OCI-LY7 (cell line): Measurements from ENCODE around the gene SLC10A7. TPM values are rescaled to one million over a fixed set of nuclear protein-coding genes. Genes with fewer than 3 reads are reported as not detected.

Experiments
- BruUV-seq: library from RNA; stranded (reverse); fragments of 400-500 nt; replicated peaks from 2 replicates; lab custom pipeline; 2021; lab: Mats Ljungman, UMichigan
- CTCF ChIA-PET: fragments of 300-600 bp; sonication (Branson Sonifier 250); formaldehyde crosslinking; loops from one replicate; lab custom pipeline; 2022; ENCODE audit warnings: antibody characterized with exemption; ENCODE audit not compliant: unreplicated experiment; lab: Charles Lee
- POLR2A ChIA-PET: fragments of 300-600 bp; sonication (Branson Sonifier 250); formaldehyde crosslinking; loops from one replicate; lab custom pipeline; 2022; ENCODE audit warnings: antibody characterized with exemption; lab: Charles Lee
- DNase-seq: peaks from one replicate; pipeline ENCODE4 v3.0.0-alpha.2; 2015; ENCODE audit warnings: low spot score
- H2AFZ ChIP-seq: fragments of 200-600 bp; sonication (generic), shearing (Covaris generic); 2 replicates; pipeline ENCODE4 v1.6.1; 2014; ENCODE audit warnings: mild to moderate bottlenecking, antibody characterized with exemption, low read length, moderate library complexity
- H3K27ac ChIP-seq: fragments of 200-600 bp; sonication (generic); 2 replicates; pipeline ENCODE4 v1.5.1; 2014; ENCODE audit warnings: mixed run types, low read depth, mild to moderate bottlenecking, moderate library complexity, low read length, inconsistent platforms; ENCODE audit not compliant: poor library complexity, severe bottlenecking
- H3K36me3 ChIP-seq: fragments of 200-600 bp; sonication (generic); 2 replicates; pipeline ENCODE4 v1.6.1; 2014; ENCODE audit warnings: mild to moderate bottlenecking, antibody characterized with exemption, low read length, moderate library complexity, mixed read lengths; ENCODE audit not compliant: insufficient read depth
- H3K4me1 ChIP-seq: fragments of 200-600 bp; sonication (generic); 2 replicates; pipeline ENCODE4 v1.5.1; 2014; ENCODE audit warnings: mild to moderate bottlenecking, low read length; ENCODE audit not compliant: insufficient read depth, poor library complexity, severe bottlenecking
- H3K4me2 ChIP-seq: fragments of 200-600 bp; sonication (generic); 2 replicates; pipeline ENCODE4 v1.6.1; 2014; ENCODE audit warnings: mild to moderate bottlenecking, low read length
- H3K4me3 ChIP-seq: fragments of 200-600 bp; sonication (generic); 2 replicates; pipeline ENCODE4 v1.5.1; 2014; ENCODE audit warnings: mild to moderate bottlenecking, low read depth, low read length; ENCODE audit not compliant: poor library complexity, severe bottlenecking
- H3K79me2 ChIP-seq: fragments of 200-600 bp; sonication (generic); 2 replicates; pipeline ENCODE4 v1.6.1; 2016; ENCODE audit warnings: low read depth, mild to moderate bottlenecking, low read length, moderate library complexity, mixed read lengths; ENCODE audit not compliant: insufficient read depth
- H3K9me2 ChIP-seq: fragments of 200-600 bp; sonication (generic); 2 replicates; pipeline ENCODE4 v1.6.1; 2016; ENCODE audit warnings: mild to moderate bottlenecking, low read length, mixed read lengths; ENCODE audit not compliant: insufficient read depth
- H3K9me3 ChIP-seq: fragments of 200-600 bp; sonication (generic); 2 replicates; pipeline ENCODE4 v1.6.1; 2014; ENCODE audit warnings: mild to moderate bottlenecking, mixed run types, low read length, mixed read lengths
- H4K20me1 ChIP-seq: fragments of 200-600 bp; sonication (generic); 2 replicates; pipeline ENCODE4 v1.6.1; 2014; ENCODE audit warnings: mild to moderate bottlenecking, antibody characterized with exemption, low read length, moderate library complexity, mixed read lengths; ENCODE audit not compliant: insufficient read depth
- CTCF ChIP-seq: fragments of 200-600 bp; sonication (generic); conservative IDR thresholded peaks from 2 replicates; pipeline ENCODE4 v1.5.1; 2014; ENCODE audit warnings: mild to moderate bottlenecking, antibody characterized with exemption, low read length, moderate library complexity, mixed read lengths
- EZH2phosphoT487 ChIP-seq: fragments of 200-600 bp; sonication (generic); IDR thresholded peaks from 2 replicates; pipeline ENCODE4 v1.6.1; 2018; ENCODE audit warnings: low read depth, borderline replicate concordance, mild to moderate bottlenecking, mixed run types, antibody characterized with exemption, low read length, moderate library complexity, mixed read lengths
- intact Hi-C: fragments of 100-400 bp; cut with micrococcal nuclease; formaldehyde crosslinking; loops from one replicate; pipeline ENCODE4 v1.10.0; 2022; ENCODE audit not compliant: unreplicated experiment
- total RNA-seq, 2 experiments: library from RNA; depleted of rRNA in 1 of 2; stranded (reverse); fragments of >200 nt in 1 of 2; shearing (Covaris generic) in 1 of 2; gene quantifications; 2 replicates each; pipeline ENCODE4 v1.2.3, GENCODE V29; 2014 to 2022

Gene SLC10A7
- total RNA-seq, 2 experiments from 2014 or later = 16.8 to 18.9 TPM

DNA sequence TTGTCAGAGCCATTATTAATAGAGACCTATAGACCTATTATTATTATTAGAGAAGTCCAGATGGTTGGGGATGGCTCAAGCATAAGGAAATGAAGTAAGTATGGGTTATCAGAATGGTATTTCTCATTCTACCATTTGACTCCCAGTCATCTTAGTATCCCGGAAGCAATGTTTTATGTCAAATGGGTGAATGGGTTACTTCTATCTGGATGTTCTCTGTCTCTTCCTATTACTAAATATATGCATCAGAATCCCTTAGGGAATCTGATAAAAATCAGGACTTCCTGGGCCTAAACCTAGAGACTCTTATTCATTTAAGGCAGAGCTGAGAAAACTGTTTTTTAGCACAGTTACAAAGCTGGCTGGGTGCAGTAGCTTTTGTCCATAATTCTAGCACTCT, 149.9 kb downstream of the SLC10A7 start:
- no peak for DNase-seq
- no peaks in the 10 kb centered on the region for H3K4me1 ChIP-seq
- BruUV-seq = no TSS peak
- no peak overlapping the region for H3K4me2 ChIP-seq
- ChIA-PET CTCF (no interaction called here), POLR2A (interaction anchor here (0.7 to 1.1 kb wide), 2 partner anchors 21 to 501 kb away, joined by 3 to 5 read pairs; no protein-coding TSS in a partner anchor)
- H4K20me1 ChIP-seq = no peaks in the 10 kb centered on the region
- intact Hi-C loops = no loop called here
- H2AFZ ChIP-seq = no peak overlapping the region
- H3K9me3 ChIP-seq = no peaks in the 10 kb centered on the region
- no peaks in the 10 kb centered on the region for H3K79me2 ChIP-seq
- H3K27ac ChIP-seq = no peak overlapping the region
- TF ChIP-seq EZH2phosphoT487 (no peak), CTCF (no peak)
- no peaks in the 10 kb centered on the region for H3K9me2 ChIP-seq
- no peaks in the 10 kb centered on the region for H3K36me3 ChIP-seq
- no peak overlapping the region for H3K4me3 ChIP-seq

GRCh38 chr4:146370841-146371240, 150.9 kb downstream of the SLC10A7 start:
- intact Hi-C loops = no loop called here
- Histone ChIP-seq H4K20me1 (no peaks in the 10 kb centered on the region), H3K9me2 (no peaks in the 10 kb centered on the region), H3K9me3 (no peaks in the 10 kb centered on the region), H3K36me3 (no peaks in the 10 kb centered on the region), H3K79me2 (no peaks in the 10 kb centered on the region), H3K27ac (no peak overlapping the region), H2AFZ (no peak overlapping the region), H3K4me2 (no peak overlapping the region), H3K4me1 (no peaks in the 10 kb centered on the region), H3K4me3 (no peak overlapping the region)
- TF ChIP-seq EZH2phosphoT487 (no peak), CTCF (no peak)
- ChIA-PET CTCF (no interaction called here), POLR2A (no interaction called here)
- no peak for DNase-seq
- no TSS peak for BruUV-seq

DNA sequence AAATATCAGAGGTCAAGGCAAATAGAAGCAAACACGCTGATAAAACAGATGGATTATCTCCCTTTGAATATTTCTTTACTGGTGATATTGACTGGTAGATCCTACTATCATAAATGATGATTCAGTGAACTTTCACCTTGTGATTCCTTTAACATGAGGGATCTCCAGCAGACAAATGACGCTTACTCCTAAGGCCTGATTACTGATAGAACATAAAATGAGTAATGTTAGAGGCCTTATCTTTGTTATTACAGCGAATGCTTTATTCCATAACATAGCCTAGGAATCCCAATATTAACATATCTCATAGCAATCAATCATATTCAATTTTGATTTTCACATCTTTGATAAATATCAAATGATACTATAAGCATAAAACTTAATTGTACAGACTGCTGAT, 152.3 kb downstream of the SLC10A7 start:
- ChIA-PET POLR2A (no interaction called here), CTCF (no interaction called here)
- no peak overlapping the region for H2AFZ ChIP-seq
- DNase-seq = no peak
- no peaks in the 10 kb centered on the region for H3K9me3 ChIP-seq
- no peaks in the 10 kb centered on the region for H3K36me3 ChIP-seq
- H3K79me2 ChIP-seq = no peaks in the 10 kb centered on the region
- intact Hi-C loops = no loop called here
- no peak overlapping the region for H3K27ac ChIP-seq
- H4K20me1 ChIP-seq = no peaks in the 10 kb centered on the region
- no peaks in the 10 kb centered on the region for H3K4me1 ChIP-seq
- H3K4me3 ChIP-seq = no peak overlapping the region
- TF ChIP-seq EZH2phosphoT487 = no peak
- no peak for TF ChIP-seq CTCF
- H3K4me2 ChIP-seq = no peak overlapping the region
- BruUV-seq = no TSS peak
- H3K9me2 ChIP-seq = no peaks in the 10 kb centered on the region
